ENCODE measurements around the gene XPNPEP1.
A peak's percentile ranks its signal among the peaks of the same experiment; 100 is the strongest.
"Not testable (repeated sequence)": the region's sequence is repeated elsewhere in the genome, so short reads cannot be mapped to it uniquely, and the experiment has no call there.

Gene XPNPEP1

GRCh38 chr10:109924967-109925620, 1.8 kb upstream of the XPNPEP1 start:
- no peak for DNase-seq (ENCODE audit: low read depth)
- TF ChIP-seq CTCF (IDR thresholded peaks at IDR 0.05; ENCODE audit: insufficient read depth, low read depth, low read length, missing control alignments): no peak
- no peak overlapping the region for H3K4me3 ChIP-seq (ENCODE audit: low read length)

GRCh38 chr10:109924087-109924486, 776 bp upstream of the XPNPEP1 start:
- no peak for DNase-seq (ENCODE audit: low read depth)
- no peak overlapping the region for H3K4me3 ChIP-seq (ENCODE audit: low read length)
- no peak for TF ChIP-seq CTCF (IDR thresholded peaks at IDR 0.05; ENCODE audit: insufficient read depth, low read depth, low read length, missing control alignments)

- no peak for TF ChIP-seq CTCF (IDR thresholded peaks at IDR 0.05; ENCODE audit: insufficient read depth, low read depth, low read length, missing control alignments)
- peak; percentile 17 for DNase-seq (ENCODE audit: low read depth)
- H3K4me3 ChIP-seq (ENCODE audit: low read length): peak overlapping the region; percentile 75
Observed at GRCh38 chr10:109922358-109922975, 844 bp downstream of the XPNPEP1 start.

GRCh38 chr10:109920016-109920415, 3.3 kb downstream of the XPNPEP1 start:
- TF ChIP-seq CTCF (IDR thresholded peaks at IDR 0.05; ENCODE audit: insufficient read depth, low read depth, low read length, missing control alignments): no peak
- H3K4me3 ChIP-seq (ENCODE audit: low read length): no peak overlapping the region
- DNase-seq (ENCODE audit: low read depth): no peak

GRCh38 chr10:109919220-109919619, 4.1 kb downstream of the XPNPEP1 start:
- peak; percentile 22 for DNase-seq (ENCODE audit: low read depth)
- no peak overlapping the region for H3K4me3 ChIP-seq (ENCODE audit: low read length)
- TF ChIP-seq CTCF (IDR thresholded peaks at IDR 0.05; ENCODE audit: insufficient read depth, low read depth, low read length, missing control alignments): no peak

GRCh38 chr10:109918707-109919106, 4.6 kb downstream of the XPNPEP1 start:
- DNase-seq (ENCODE audit: low read depth): not testable (repeated sequence)

GRCh38 chr10:109915566-109915965, 7.7 kb downstream of the XPNPEP1 start:
- no peak for TF ChIP-seq CTCF (IDR thresholded peaks at IDR 0.05; ENCODE audit: insufficient read depth, low read depth, low read length, missing control alignments)
- DNase-seq (ENCODE audit: low read depth): no peak
- H3K4me3 ChIP-seq (ENCODE audit: low read length): no peak overlapping the region

More at GRCh38 chr10:109918707-109919106, 4.6 kb downstream of the XPNPEP1 start:
- H3K4me3 ChIP-seq (ENCODE audit: low read length): not testable (repeated sequence)
